Activated naive CD4-positive, alpha-beta T cell treated with anti-CD3 and anti-CD28 coated beads for 36 hours (primary cell): ENCODE data around the gene TIMP4. TPM values are rescaled to one million over a fixed set of nuclear protein-coding genes. Genes with fewer than 3 reads are reported as not detected.

Experiments
- CTCF ChIA-PET: fragments of 350-600 bp; sonication (Branson Sonifier 250); formaldehyde crosslinking; loops from one replicate; lab custom pipeline; 2021; ENCODE audit warnings: antibody characterized with exemption; lab: Charles Lee
- DNase-seq: peaks from one replicate; pipeline ENCODE4 v3.0.0-alpha.2; 2020
- H3K27ac Mint-ChIP-seq: one replicate; pipeline ENCODE4 v1.8.0; 2021; ENCODE audit warnings: mild to moderate bottlenecking, mixed read lengths
- H3K27me3 Mint-ChIP-seq: one replicate; pipeline ENCODE4 v1.8.0; 2021; ENCODE audit warnings: low read depth, mixed read lengths
- H3K36me3 Mint-ChIP-seq: one replicate; pipeline ENCODE4 v1.8.0; 2021; ENCODE audit warnings: low read depth, mixed read lengths
- H3K4me1 Mint-ChIP-seq: one replicate; pipeline ENCODE4 v1.8.0; 2021; ENCODE audit warnings: low read depth, mixed read lengths
- H3K4me3 Mint-ChIP-seq: one replicate; pipeline ENCODE4 v1.8.0; 2021; ENCODE audit warnings: mild to moderate bottlenecking, moderate library complexity, mixed read lengths
- H3K9me3 Mint-ChIP-seq: one replicate; pipeline ENCODE4 v1.8.0; 2021; ENCODE audit warnings: mixed read lengths
- intact Hi-C: fragments of 100-400 bp; cut with micrococcal nuclease; formaldehyde crosslinking; loops from one replicate; pipeline ENCODE4 v1.15.1; 2023
- total RNA-seq, 2 experiments: library from RNA; stranded (reverse); gene quantifications; one replicate each; pipeline ENCODE4 v1.2.3, GENCODE V29; 2021

Gene TIMP4
- total RNA-seq, result under 1 TPM in 1 of 2 experiments, not detected in 1; 0.12 TPM

DNA sequence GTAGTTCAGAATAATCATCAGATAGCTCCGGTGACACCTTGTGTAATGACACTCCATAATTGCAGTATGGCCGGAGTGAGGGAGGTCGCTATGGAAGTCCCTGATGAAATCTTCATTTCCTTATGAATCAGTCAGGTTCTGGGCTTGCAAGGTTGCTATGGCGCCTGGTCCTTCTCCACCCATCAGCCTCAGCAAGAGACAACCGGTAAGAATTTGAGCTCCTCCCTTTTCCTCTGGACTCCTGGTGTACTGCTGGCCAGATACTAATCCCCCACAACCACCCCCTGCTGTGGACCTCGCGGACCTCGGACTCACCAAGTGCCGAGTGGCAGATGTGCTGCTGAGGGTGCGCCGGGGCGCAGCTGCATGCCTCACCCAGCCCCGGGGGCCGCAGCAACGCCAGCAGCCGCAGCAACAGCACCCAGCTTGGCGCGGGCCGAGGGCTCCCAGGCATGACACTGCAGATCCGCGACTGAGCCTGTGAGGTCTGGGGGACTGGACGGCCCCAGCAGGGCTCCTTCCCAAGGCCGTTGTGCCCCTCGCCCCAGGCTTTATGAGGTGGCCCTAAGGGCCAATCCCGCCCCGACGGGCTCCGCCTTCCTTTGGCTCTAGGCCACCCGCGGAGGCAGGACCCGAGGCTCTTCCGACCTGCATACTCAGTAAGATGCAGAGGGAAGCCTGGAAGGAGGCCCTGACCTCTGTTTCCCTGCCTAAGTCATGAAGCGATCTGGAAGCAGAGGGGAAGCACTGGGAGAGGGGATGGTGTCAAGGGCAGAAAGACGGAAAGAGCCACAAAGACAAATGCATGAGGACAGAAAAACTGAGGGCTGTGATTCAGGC, at the start of gene TIMP4:
Gene TIMP4 (minus strand): TSS at position 526 of the 840 bp plus-strand sequence. CDS start 72 bp downstream, at position 454.
- Mint-ChIP-seq H3K27me3 (peaks cover 15% of the 10 kb centered on the region), H3K9me3 (no peaks in the 10 kb centered on the region), H3K36me3 (no peaks in the 10 kb centered on the region), H3K27ac (no peak within 1 kb of the TSS), H3K4me1 (peaks cover 5% of the 10 kb centered on the region), H3K4me3 (no peak within 1 kb of the TSS)
- CTCF ChIA-PET, result no interaction called here
- no peak for DNase-seq
- intact Hi-C loops, result no loop called here

DNA sequence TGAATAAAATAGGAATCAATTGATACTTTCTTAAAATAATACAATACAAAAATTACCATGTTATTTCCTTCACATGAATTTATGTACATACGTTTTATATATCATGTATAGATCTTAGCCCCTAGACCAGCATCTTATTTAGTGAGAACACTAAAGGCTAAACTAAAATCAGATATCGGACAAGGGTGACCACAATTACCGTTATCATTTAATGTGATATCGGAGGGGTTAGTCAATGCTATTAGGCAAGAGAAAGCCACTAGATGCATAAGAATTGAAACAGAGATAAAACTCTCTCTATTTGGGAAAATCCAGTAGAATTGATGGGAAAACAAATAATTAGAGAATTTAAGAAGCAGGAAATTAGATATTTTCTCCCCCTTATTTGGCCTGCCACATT, 46.5 kb upstream of the TIMP4 start:
- intact Hi-C loops, result no loop called here

DNA sequence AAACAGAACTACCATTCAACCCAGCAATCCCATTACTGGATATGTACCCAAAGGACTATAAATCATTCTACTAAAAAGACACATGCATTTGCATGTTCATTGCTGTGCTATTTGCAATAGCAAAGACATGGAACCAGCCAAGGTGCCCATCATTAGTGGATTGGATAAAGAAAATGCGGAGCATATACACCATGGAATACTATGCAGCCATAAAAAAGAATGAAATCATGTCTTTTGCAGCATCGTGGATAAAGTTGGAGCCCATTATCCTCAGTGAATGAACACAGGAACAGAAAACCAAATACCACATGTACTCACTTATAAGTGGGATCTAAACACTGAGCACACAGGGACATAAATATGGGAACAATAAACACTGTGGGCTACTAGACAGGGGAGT, 43.1 kb upstream of the TIMP4 start:
- H3K4me1 Mint-ChIP-seq, result peaks cover 10% of the 10 kb centered on the region
- no peaks in the 10 kb centered on the region for H3K36me3 Mint-ChIP-seq
- no peak for DNase-seq

More for the DNA sequence above, 46.5 kb upstream of the TIMP4 start:
- Mint-ChIP-seq H3K27me3 (peaks cover 14% of the 10 kb centered on the region), H3K4me3 (no peak overlapping the region), H3K27ac (no peak overlapping the region), H3K4me1 (no peaks in the 10 kb centered on the region), H3K36me3 (no peaks in the 10 kb centered on the region), H3K9me3 (peaks cover 3% of the 10 kb centered on the region)
- DNase-seq, result no peak
- CTCF ChIA-PET, result no interaction called here

GRCh38 chr3:12198301-12198700, 39.6 kb upstream of the TIMP4 start:
- Mint-ChIP-seq H3K4me3 (no peak overlapping the region), H3K27ac (no peak overlapping the region), H3K4me1 (peaks cover 34% of the 10 kb centered on the region), H3K9me3 (no peaks in the 10 kb centered on the region), H3K36me3 (no peaks in the 10 kb centered on the region), H3K27me3 (peaks cover 16% of the 10 kb centered on the region)
- intact Hi-C loops, result no loop called here
- DNase-seq, result no peak
- CTCF ChIA-PET, result no interaction called here

More for the DNA sequence above, 43.1 kb upstream of the TIMP4 start:
- CTCF ChIA-PET, result no interaction called here
- intact Hi-C loops, result no loop called here
- Mint-ChIP-seq H3K27me3 (peaks cover 13% of the 10 kb centered on the region), H3K27ac (no peak overlapping the region), H3K4me3 (no peak overlapping the region), H3K9me3 (no peaks in the 10 kb centered on the region)

DNA sequence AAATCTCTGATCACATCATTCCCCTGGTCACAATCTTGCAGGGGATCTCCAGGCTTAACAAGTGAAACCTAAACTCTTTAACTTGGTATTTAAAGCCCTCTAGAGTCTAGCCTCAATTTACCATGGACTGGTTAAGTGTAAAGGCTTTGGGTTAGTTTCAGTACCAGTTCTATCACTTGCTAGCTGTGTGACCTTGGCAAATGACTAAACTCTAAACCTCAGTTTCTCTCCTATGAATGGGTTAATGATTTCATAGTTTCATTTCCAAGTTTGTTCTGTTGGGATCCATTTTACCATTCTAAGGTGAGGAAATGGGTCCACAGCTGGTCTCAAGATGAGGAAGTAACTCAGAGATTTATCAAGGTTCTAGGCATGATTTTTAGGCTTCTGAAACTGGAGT, 38.8 kb upstream of the TIMP4 start:
- Mint-ChIP-seq H3K4me3 (no peak overlapping the region), H3K27me3 (peaks cover 16% of the 10 kb centered on the region), H3K36me3 (no peaks in the 10 kb centered on the region), H3K4me1 (peaks cover 39% of the 10 kb centered on the region), H3K27ac (no peak overlapping the region), H3K9me3 (no peaks in the 10 kb centered on the region)
- intact Hi-C loops, result no loop called here
- CTCF ChIA-PET, result interaction anchor here (0.7 kb wide), 1 partner anchor 85 kb away, joined by 3 read pairs; no protein-coding TSS in a partner anchor
- no peak for DNase-seq

- Mint-ChIP-seq H3K9me3 (no peaks in the 10 kb centered on the region), H3K27ac (no peak overlapping the region), H3K4me1 (peaks cover 39% of the 10 kb centered on the region), H3K36me3 (no peaks in the 10 kb centered on the region), H3K27me3 (peaks cover 10% of the 10 kb centered on the region), H3K4me3 (no peak overlapping the region)
- CTCF ChIA-PET, result no interaction called here
- intact Hi-C loops, result no loop called here
- no peak for DNase-seq
Observed at GRCh38 chr3:12196684-12197083, 38.0 kb upstream of the TIMP4 start.

DNA sequence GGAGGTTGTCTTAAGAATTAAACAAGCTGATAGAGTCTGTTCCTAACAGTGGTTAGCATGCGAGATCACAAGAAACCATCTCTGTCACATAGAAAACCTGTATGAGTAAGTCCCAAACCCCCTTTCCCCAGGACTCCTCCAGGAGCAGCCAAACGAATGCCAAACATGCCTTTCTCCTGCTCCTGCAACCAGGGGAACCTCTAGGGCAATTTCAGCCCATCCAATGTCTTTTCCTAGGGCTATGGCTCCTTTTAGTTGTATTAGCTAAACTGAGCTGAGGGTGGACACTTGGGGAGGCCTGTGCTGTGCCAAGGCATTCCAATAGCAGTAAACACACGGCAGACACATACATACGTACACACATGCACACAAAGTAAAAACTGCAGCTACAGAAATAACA, 36.5 kb upstream of the TIMP4 start:
- Mint-ChIP-seq H3K4me3 (no peak overlapping the region), H3K4me1 (peaks cover 39% of the 10 kb centered on the region), H3K9me3 (no peaks in the 10 kb centered on the region), H3K27me3 (peaks cover 10% of the 10 kb centered on the region), H3K36me3 (no peaks in the 10 kb centered on the region), H3K27ac (peak overlapping the region; percentile 84)
- no peak for DNase-seq
- intact Hi-C loops, result loop anchor here (2.0 kb wide), 2 partner anchors 348 to 366 kb away; partner anchors contain the start of gene TAMM41
- CTCF ChIA-PET, result interaction anchor here (0.9 to 1.4 kb wide), 3 partner anchors 13 to 285 kb away, joined by 3 to 4 read pairs (median 4); no protein-coding TSS in a partner anchor

DNA sequence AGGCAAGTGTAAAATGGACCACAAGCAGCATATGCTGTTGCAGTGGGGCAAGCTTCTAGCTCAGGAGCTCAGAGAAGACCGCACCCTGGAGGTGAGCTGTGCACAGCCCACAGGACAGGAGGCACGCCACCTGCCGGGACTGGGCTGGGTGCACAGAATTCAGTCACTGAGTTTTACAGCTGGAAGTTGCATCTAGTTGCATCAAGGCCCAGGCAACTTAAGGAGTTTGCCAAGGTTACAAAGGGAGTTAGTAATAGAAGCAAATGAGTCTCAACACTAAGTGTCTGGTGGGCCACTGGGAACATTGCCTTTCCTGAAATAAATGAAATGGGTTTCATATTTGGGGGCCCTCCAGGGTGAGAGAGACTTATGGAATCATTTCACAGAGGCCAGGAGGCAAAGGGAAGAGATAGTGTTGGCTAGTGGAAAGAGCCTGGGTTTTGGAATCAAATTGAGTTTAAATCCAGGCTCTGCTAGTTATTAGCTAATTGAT, 36.0 kb upstream of the TIMP4 start:
- Mint-ChIP-seq H3K4me3 (no peak overlapping the region), H3K27ac (peak overlapping the region; percentile 84), H3K27me3 (peaks cover 10% of the 10 kb centered on the region), H3K4me1 (peaks cover 39% of the 10 kb centered on the region), H3K9me3 (no peaks in the 10 kb centered on the region), H3K36me3 (no peaks in the 10 kb centered on the region)
- CTCF ChIA-PET, result interaction anchor here (0.9 to 1.4 kb wide), 4 partner anchors 13 to 285 kb away, joined by 3 to 4 read pairs (median 4); no protein-coding TSS in a partner anchor
- peak; percentile 42 for DNase-seq
- intact Hi-C loops, result loop anchor here (1.0 to 5.0 kb wide), 8 partner anchors 15 to 567 kb away; partner anchors contain the start of genes RAF1 and TAMM41

GRCh38 chr3:12194209-12194608, 35.5 kb upstream of the TIMP4 start:
- intact Hi-C loops, result loop anchor here (1.0 to 5.0 kb wide), 8 partner anchors 15 to 567 kb away; partner anchors contain the start of genes RAF1 and TAMM41
- Mint-ChIP-seq H3K27ac (peak overlapping the region; percentile 84), H3K36me3 (no peaks in the 10 kb centered on the region), H3K4me1 (peaks cover 39% of the 10 kb centered on the region), H3K9me3 (no peaks in the 10 kb centered on the region), H3K4me3 (no peak overlapping the region), H3K27me3 (peaks cover 7% of the 10 kb centered on the region)
- CTCF ChIA-PET, result interaction anchor here (1.0 to 1.4 kb wide), 2 partner anchors 46 to 58 kb away, joined by 4 read pairs; no protein-coding TSS in a partner anchor
- peak; percentile 54 for DNase-seq

- peaks cover 3% of the 10 kb centered on the region for H3K27me3 Mint-ChIP-seq
- H3K4me1 Mint-ChIP-seq, result peaks cover 41% of the 10 kb centered on the region
- no peaks in the 10 kb centered on the region for H3K9me3 Mint-ChIP-seq
- no peaks in the 10 kb centered on the region for H3K36me3 Mint-ChIP-seq
- DNase-seq, result peak; percentile 62
- H3K4me3 Mint-ChIP-seq, result no peak overlapping the region
- intact Hi-C loops, result loop anchor here (1.0 to 5.0 kb wide), 8 partner anchors 14 to 566 kb away; partner anchors contain the start of genes RAF1 and TAMM41
- CTCF ChIA-PET, result interaction anchor here (1.0 kb wide), 1 partner anchor 47 kb away, joined by 4 read pairs; no protein-coding TSS in a partner anchor
- H3K27ac Mint-ChIP-seq, result peak overlapping the region; percentile 84
Observed at GRCh38 chr3:12193485-12194165, 34.9 kb upstream of the TIMP4 start.

- H3K27me3 Mint-ChIP-seq, result peaks cover 3% of the 10 kb centered on the region
- no peak for DNase-seq
- CTCF ChIA-PET, result interaction anchor here (0.7 kb wide), 1 partner anchor 11 kb away, joined by 3 read pairs; no protein-coding TSS in a partner anchor
- H3K4me3 Mint-ChIP-seq, result no peak overlapping the region
- intact Hi-C loops, result loop anchor here (5.0 kb wide), 3 partner anchors 154 to 566 kb away; partner anchors contain the start of gene RAF1
- peaks cover 47% of the 10 kb centered on the region for H3K4me1 Mint-ChIP-seq
- no peaks in the 10 kb centered on the region for H3K9me3 Mint-ChIP-seq
- H3K27ac Mint-ChIP-seq, result no peak overlapping the region
- no peaks in the 10 kb centered on the region for H3K36me3 Mint-ChIP-seq
Observed at GRCh38 chr3:12192655-12193484, 34.2 kb upstream of the TIMP4 start.
